ENCODE measurements around the gene FBXL12.

FBXL12 gene

GRCh38 chr19:9808855-9809824, 9.7 kb downstream of the FBXL12 start:
- Histone ChIP-seq H3K4me3 (ENCODE audit: low read depth, low read length, poor library complexity, severe bottlenecking) (no peak overlapping the region), H3K9ac (ENCODE audit: low read length) (peak overlapping the region; percentile 10; the same call in 1 of the 2 replicates), H3K9me3 (ENCODE audit: low read length) (no peaks in the 10 kb centered on the region), H3K79me2 (ENCODE audit: insufficient read depth, low read length) (no peaks in the 10 kb centered on the region), H3K27ac (ENCODE audit: low read depth, low read length, poor library complexity, severe bottlenecking) (peak overlapping the region; percentile 73), H3K36me3 (ENCODE audit: insufficient read depth, low read length) (peaks cover 67% of the 10 kb centered on the region), H3K4me1 (ENCODE audit: insufficient read depth, low read length, severe bottlenecking) (peaks cover 5% of the 10 kb centered on the region), H3K4me2 (ENCODE audit: low read length) (no peak overlapping the region), H3F3A (ENCODE audit: insufficient read depth, low read length) (no peaks in the 10 kb centered on the region; the same call in 1 of the 2 replicates), H3K27me3 (ENCODE audit: insufficient read depth, low read length) (no peaks in the 10 kb centered on the region), H4K20me1 (ENCODE audit: insufficient read depth, low read length) (no peaks in the 10 kb centered on the region), H2AFZ (ENCODE audit: low read length) (no peak overlapping the region), H3K9me2 (ENCODE audit: low read depth, low read length) (no peaks in the 10 kb centered on the region)
- TF ChIP-seq EZH2 (IDR thresholded peaks at IDR 0.05; ENCODE audit: borderline replicate concordance, low read length) (no peak), CTCF (IDR thresholded peaks at IDR 0.05; ENCODE audit: low read length) (no peak)

DNA sequence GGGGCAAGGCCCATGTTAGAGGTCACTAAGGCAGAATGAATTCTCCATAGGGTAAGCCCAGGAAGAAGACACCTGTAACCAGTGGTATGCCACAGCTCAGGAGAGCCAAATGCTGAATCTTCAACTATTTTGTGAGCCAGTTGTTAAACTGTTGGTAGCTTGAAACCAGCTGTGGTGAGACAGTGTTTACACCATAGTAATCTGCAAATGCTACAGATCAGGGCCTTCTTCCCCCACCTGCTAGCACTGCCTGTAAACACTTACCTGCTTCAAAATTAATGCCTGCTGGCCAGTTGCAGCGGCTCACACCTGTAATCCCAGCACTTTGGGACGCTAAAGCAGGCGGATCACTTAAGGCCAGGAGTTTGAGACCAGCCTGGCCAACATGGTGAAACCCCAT, 12.1 kb downstream of the FBXL12 start:
- H3K4me2 ChIP-seq (ENCODE audit: low read length) = no peak overlapping the region
- H3K9me2 ChIP-seq (ENCODE audit: low read depth, low read length) = no peaks in the 10 kb centered on the region
- no peak overlapping the region for H2AFZ ChIP-seq (ENCODE audit: low read length)
- no peaks in the 10 kb centered on the region; the same call in 1 of the 2 replicates for H3F3A ChIP-seq (ENCODE audit: insufficient read depth, low read length)
- H3K4me1 ChIP-seq (ENCODE audit: insufficient read depth, low read length, severe bottlenecking) = peaks cover 5% of the 10 kb centered on the region
- no peak overlapping the region for H3K4me3 ChIP-seq (ENCODE audit: low read depth, low read length, poor library complexity, severe bottlenecking)
- no peaks in the 10 kb centered on the region for H3K79me2 ChIP-seq (ENCODE audit: insufficient read depth, low read length)
- H3K27ac ChIP-seq (ENCODE audit: low read depth, low read length, poor library complexity, severe bottlenecking) = no peak overlapping the region
- no peak for TF ChIP-seq CTCF (IDR thresholded peaks at IDR 0.05; ENCODE audit: low read length)
- TF ChIP-seq EZH2 (IDR thresholded peaks at IDR 0.05; ENCODE audit: borderline replicate concordance, low read length) = no peak
- peaks cover 59% of the 10 kb centered on the region for H3K36me3 ChIP-seq (ENCODE audit: insufficient read depth, low read length)
- no peaks in the 10 kb centered on the region for H4K20me1 ChIP-seq (ENCODE audit: insufficient read depth, low read length)
- no peak overlapping the region for H3K9ac ChIP-seq (ENCODE audit: low read length)
- no peaks in the 10 kb centered on the region for H3K9me3 ChIP-seq (ENCODE audit: low read length)
- no peaks in the 10 kb centered on the region for H3K27me3 ChIP-seq (ENCODE audit: insufficient read depth, low read length)

- H3K27me3 ChIP-seq (ENCODE audit: insufficient read depth, low read length) = no peaks in the 10 kb centered on the region
- H3K9ac ChIP-seq (ENCODE audit: low read length) = no peak overlapping the region
- peaks cover 17% of the 10 kb centered on the region for H3K36me3 ChIP-seq (ENCODE audit: insufficient read depth, low read length)
- H3K4me2 ChIP-seq (ENCODE audit: low read length) = no peak overlapping the region
- TF ChIP-seq EZH2 (IDR thresholded peaks at IDR 0.05; ENCODE audit: borderline replicate concordance, low read length) = no peak
- TF ChIP-seq CTCF (IDR thresholded peaks at IDR 0.05; ENCODE audit: low read length) = no peak
- no peaks in the 10 kb centered on the region; the same call in 1 of the 2 replicates for H3F3A ChIP-seq (ENCODE audit: insufficient read depth, low read length)
- H2AFZ ChIP-seq (ENCODE audit: low read length) = no peak overlapping the region
- H3K9me2 ChIP-seq (ENCODE audit: low read depth, low read length) = no peaks in the 10 kb centered on the region
- no peaks in the 10 kb centered on the region for H3K79me2 ChIP-seq (ENCODE audit: insufficient read depth, low read length)
- no peaks in the 10 kb centered on the region for H4K20me1 ChIP-seq (ENCODE audit: insufficient read depth, low read length)
- H3K9me3 ChIP-seq (ENCODE audit: low read length) = no peaks in the 10 kb centered on the region
- no peaks in the 10 kb centered on the region for H3K4me1 ChIP-seq (ENCODE audit: insufficient read depth, low read length, severe bottlenecking)
- no peak overlapping the region for H3K4me3 ChIP-seq (ENCODE audit: low read depth, low read length, poor library complexity, severe bottlenecking)
- H3K27ac ChIP-seq (ENCODE audit: low read depth, low read length, poor library complexity, severe bottlenecking) = no peak overlapping the region
Measured at GRCh38 chr19:9801976-9802375, 16.9 kb downstream of the FBXL12 start.

Data from OCI-LY1 (cell line).